Transverse colon (tissue), 4 donors: ENCODE measurements around the gene TTC28. TPM values are rescaled to one million over a fixed set of nuclear protein-coding genes. Genes with fewer than 3 reads are reported as not detected.
"Not testable (repeated sequence)": the region's sequence is repeated elsewhere in the genome, so short reads cannot be mapped to it uniquely, and the experiment has no call there.

Source experiments
- DNase-seq: peaks from one replicate; pipeline ENCODE4 v3.0.0-alpha.2; 2019
- H3K27ac ChIP-seq, 4 donors: fragments of 200-600 bp; sonication (generic); 2 replicates each; pipeline ENCODE4 v1.5.1; 2016 to 2018; ENCODE audit warnings: inconsistent platforms in 4 of 4
- H3K27me3 ChIP-seq: fragments of 200-600 bp; sonication (generic); 2 replicates; pipeline ENCODE4 v1.5.1; 2017; ENCODE audit warnings: inconsistent platforms
- H3K36me3 ChIP-seq, 4 donors: fragments of 200-600 bp; sonication (generic); 2 replicates each; pipeline ENCODE4 v1.5.1; 2017 to 2019; ENCODE audit warnings: inconsistent platforms in 4 of 4
- H3K4me1 ChIP-seq, 4 donors: fragments of 200-600 bp; sonication (generic); 2 replicates each; pipeline ENCODE4 v1.5.1; 2017 to 2020; ENCODE audit warnings: inconsistent platforms in 4 of 4
- H3K4me3 ChIP-seq, 4 donors: fragments of 200-600 bp; sonication (generic); 1 replicate in 1 of 4; 2 replicates in 3 of 4; pipeline versions ENCODE4 v1.5.1 to v1.6.1; 2017 to 2019; ENCODE audit warnings: inconsistent platforms in 4 of 4
- H3K9me3 ChIP-seq, 2 donors: fragments of 200-600 bp; sonication (generic); 2 replicates each; pipeline ENCODE4 v1.5.1; 2017 to 2019; ENCODE audit warnings: inconsistent platforms in 2 of 2
- CTCF ChIP-seq, 5 experiments: fragments of 200-600 bp in 3 of 5; fragments of 450-650 bp in 2 of 5; sonication (generic) in 3 of 5; IDR thresholded peaks; 1 replicate in 2 of 5; 2 replicates in 3 of 5; pipeline ENCODE4 v1.5.1; 2016 to 2017; ENCODE audit warnings: antibody characterized with exemption in 5 of 5, inconsistent platforms in 3 of 5, mild to moderate bottlenecking in 2 of 5, moderate library complexity in 1 of 5
- EP300 ChIP-seq: sonication (generic); formaldehyde crosslinking; IDR thresholded peaks from one replicate; pipeline ENCODE4 v1.6.1; 2017; ENCODE audit warnings: antibody characterized with exemption, low read depth
- POLR2A ChIP-seq: fragments of 450-650 bp; IDR thresholded peaks from one replicate; pipeline ENCODE4 v1.6.1; 2016; ENCODE audit warnings: antibody characterized with exemption, mild to moderate bottlenecking, moderate library complexity
- POLR2AphosphoS5 ChIP-seq, 3 donors: sonication (generic); formaldehyde crosslinking; IDR thresholded peaks; one replicate each; pipeline ENCODE4 v1.6.1; 2016; ENCODE audit warnings: antibody characterized with exemption in 3 of 3
- WGBS, 2 donors: methylation state at CpG; one replicate each; pipeline ENCODE4 v1.1.5; 2018; ENCODE audit warnings: low coverage in 1 of 2; 5-methylcytosine and 5-hydroxymethylcytosine counted together
- in situ Hi-C, 4 donors: fragments of 200-750 bp; cut with MboI; loops; one replicate each; pipeline versions ENCODE4 v1.15.0 to v1.15.1; 2017; ENCODE audit warnings: low sequenced_read_pairs in 3 of 4, low pct_ligation_motif_present in 1 of 4, low pct_unique_long_range_greater_than_20kb in 1 of 4
- intact Hi-C: fragments of 100-400 bp; cut with DNase I; formaldehyde crosslinking; loops from one replicate; pipeline ENCODE4 v1.15.1; 2023; ENCODE audit warnings: low total_unique reads
- total RNA-seq, 4 donors: library from RNA; depleted of rRNA; stranded (reverse); fragments of >200 nt; gene quantifications; one replicate each; pipeline ENCODE4 v1.1.0, GENCODE V29; 2016

Gene TTC28
- total RNA-seq, 4 donors from 2014 or later = 7.6 to 84.2 (median 12.4) TPM

GRCh38 chr22:28174509-28174908 is 505.1 kb downstream of the TTC28 start:
- Histone ChIP-seq H3K27me3 (no peaks in the 10 kb centered on the region), H3K27ac (no peak overlapping the region), H3K4me1 (peaks cover 0 to 18% (median 5%) of the 10 kb centered on the region in 4 donors), H3K36me3 (no peaks in the 10 kb centered on the region), H3K9me3 (no peaks in the 10 kb centered on the region), H3K4me3 (no peak overlapping the region)
- no peak for TF ChIP-seq POLR2A
- TF ChIP-seq POLR2AphosphoS5 (IDR thresholded peaks at IDR 0.05) = no peak
- no peak for TF ChIP-seq CTCF (IDR thresholded peaks at IDR 0.05)
- no peak for TF ChIP-seq EP300
- no peak for DNase-seq
- intact Hi-C loops = no loop called here
- in situ Hi-C loops = no loop called here
- WGBS, 2 donors = 94 to 100% methylated on average over 1 to 4 of the region's 4 CpGs

- in situ Hi-C loops = no loop called here
- Histone ChIP-seq H3K9me3 (no peaks in the 10 kb centered on the region), H3K4me3 (no peak overlapping the region), H3K36me3 (no peaks in the 10 kb centered on the region), H3K4me1 (peaks cover 0 to 18% (median 5%) of the 10 kb centered on the region in 4 donors), H3K27ac (no peak overlapping the region), H3K27me3 (no peaks in the 10 kb centered on the region)
- WGBS, 2 donors = 20 to 29% methylated on average over 3 to 4 of the region's 4 CpGs
- TF ChIP-seq POLR2AphosphoS5 (IDR thresholded peaks at IDR 0.05) (no peak), POLR2A (no peak), CTCF (IDR thresholded peaks at IDR 0.05) (no peak), EP300 (no peak)
- intact Hi-C loops = no loop called here
- no peak for DNase-seq
Measured at GRCh38 chr22:28172892-28173670, 506.6 kb downstream of the TTC28 start.

GRCh38 chr22:28171712-28172111 is 507.9 kb downstream of the TTC28 start:
- H3K4me3 ChIP-seq = no peak overlapping the region
- H3K36me3 ChIP-seq = no peaks in the 10 kb centered on the region
- intact Hi-C loops (no loop called here), in situ Hi-C loops (no loop called here)
- no peak for TF ChIP-seq POLR2A
- TF ChIP-seq CTCF (IDR thresholded peaks at IDR 0.05) = no peak
- no peak for TF ChIP-seq EP300
- TF ChIP-seq POLR2AphosphoS5 (IDR thresholded peaks at IDR 0.05) = no peak
- H3K4me1 ChIP-seq = peaks cover 0 to 18% (median 5%) of the 10 kb centered on the region in 4 donors
- no peaks in the 10 kb centered on the region for H3K9me3 ChIP-seq
- DNase-seq = no peak
- no peak overlapping the region for H3K27ac ChIP-seq
- no peaks in the 10 kb centered on the region for H3K27me3 ChIP-seq

- intact Hi-C loops = no loop called here
- 82 to 88% methylated on average over 1 to 2 of the region's 2 CpGs for WGBS, 2 donors
- in situ Hi-C loops = no loop called here
- Histone ChIP-seq H3K36me3 (no peaks in the 10 kb centered on the region), H3K27ac (no peak overlapping the region), H3K4me1 (peaks cover 0 to 18% (median 5%) of the 10 kb centered on the region in 4 donors), H3K4me3 (no peak overlapping the region), H3K9me3 (no peaks in the 10 kb centered on the region), H3K27me3 (no peaks in the 10 kb centered on the region)
- TF ChIP-seq POLR2AphosphoS5 (IDR thresholded peaks at IDR 0.05) = no peak
- TF ChIP-seq POLR2A = no peak
- TF ChIP-seq CTCF (IDR thresholded peaks at IDR 0.05) = no peak
- no peak for TF ChIP-seq EP300
- no peak for DNase-seq
Measured at GRCh38 chr22:28171115-28171514, 508.5 kb downstream of the TTC28 start.

- H3K4me1 ChIP-seq = peaks cover 0 to 18% (median 5%) of the 10 kb centered on the region in 4 donors
- H3K4me3 ChIP-seq, DNase-seq, H3K27me3 ChIP-seq, H3K9me3 ChIP-seq, intact Hi-C loops, H3K36me3 ChIP-seq, H3K27ac ChIP-seq, in situ Hi-C loops: not testable (repeated sequence)
- 98 to 100% methylated on average over 1 to 2 of the region's 2 CpGs for WGBS, 2 donors
Measured at GRCh38 chr22:28169314-28169713, 510.3 kb downstream of the TTC28 start.
